ENCODE results near the gene PI4K2B.

GRCh38 chr4:25233737-25234389, at the start of gene PI4K2B:
- TF ChIP-seq LEF1 (IDR thresholded peaks at IDR 0.05; ENCODE audit: borderline replicate concordance) (no peak), FOXK2 (IDR thresholded peaks at IDR 0.05) (no peak), HDGF (IDR thresholded peaks at IDR 0.05; ENCODE audit: borderline replicate concordance) (no peak), SP1 (IDR thresholded peaks at IDR 0.05) (no peak), FOXM1 (IDR thresholded peaks at IDR 0.05; ENCODE audit: borderline replicate concordance) (no peak)

Measured in HEK293T (cell line).